Measurements from ENCODE around the gene TMEM255B.

- TF ChIP-seq CTCF (IDR thresholded peaks at IDR 0.05), result no peak
- TF ChIP-seq POLR2A (IDR thresholded peaks at IDR 0.05), result no peak
These were observed 100.5 kb downstream of the TMEM255B start for GRCh38 chr13:113859311-113860050.
